ENCODE results near the gene FAM83G. TPM values are rescaled to one million over a fixed set of nuclear protein-coding genes. Genes with fewer than 3 reads are reported as not detected.

The FAM83G gene
- total and polyA plus RNA-seq, 2 donors (not counting 3 experiments of a cell fraction or from before 2014, with no cell fraction given) = 7.0 to 10.9 TPM

DNA sequence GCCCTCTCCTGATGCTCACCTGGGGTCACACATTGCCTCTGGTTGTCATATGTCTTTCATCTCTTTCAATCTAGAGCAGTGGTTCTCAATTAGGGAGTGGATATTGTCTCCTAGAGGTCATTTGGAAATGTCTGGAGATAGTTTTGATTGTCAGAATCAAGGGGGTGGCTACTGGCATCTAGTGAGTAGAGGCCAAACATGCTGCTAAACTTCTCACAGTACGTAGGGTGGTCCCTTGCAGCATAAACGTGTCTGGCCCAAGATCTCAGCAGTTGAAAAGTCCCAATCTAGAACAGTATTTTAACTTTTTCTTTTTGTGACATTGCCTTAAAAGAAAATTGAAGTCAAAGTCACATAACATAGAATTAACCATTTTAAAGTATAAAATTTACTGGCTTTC lies 83.1 kb downstream of the FAM83G start:
- BruUV-seq (replicated peaks) = no TSS peak
- Histone ChIP-seq H2AFZ (ENCODE audit: low read depth, low read length) (no peak overlapping the region), H3K4me1 (ENCODE audit: control insufficient read depth, extremely low read depth, insufficient read depth, low read length) (peaks cover 15% of the 10 kb centered on the region), H3K27ac (ENCODE audit: insufficient read depth, low read depth, low read length) (no peak overlapping the region), H4K20me1 (replicated peaks; ENCODE audit: control insufficient read depth, extremely low read depth, insufficient read depth, low read length) (no peaks in the 10 kb centered on the region), H3K9me1 (replicated peaks; ENCODE audit: control insufficient read depth, extremely low read depth, insufficient read depth, low read length) (no peaks in the 10 kb centered on the region), H3K4me2 (ENCODE audit: insufficient read depth, low read length) (peak overlapping the region; percentile 23), H3K36me3 (ENCODE audit: control insufficient read depth in 2 of 2, extremely low read depth in 1 of 2, insufficient read depth in 2 of 2, low read length in 2 of 2) (no peaks in the 10 kb centered on the region), H3K9me3 (replicated peaks; ENCODE audit: control insufficient read depth, insufficient read depth, low read length) (no peaks in the 10 kb centered on the region), H3K79me2 (ENCODE audit: control insufficient read depth, insufficient read depth, low read length) (peaks cover 2% of the 10 kb centered on the region), H3K4me3 (replicated peaks in 1 of 3; ENCODE audit: insufficient read depth in 1 of 3, low read depth in 1 of 3, low read length in 3 of 3) (no peak overlapping the region), H3K9ac (replicated peaks; ENCODE audit: extremely low read depth, insufficient read depth, low read length) (no peak overlapping the region), H3K27me3 (ENCODE audit: control insufficient read depth in 2 of 2, insufficient read depth in 2 of 2, low read length in 2 of 2) (no peaks in the 10 kb centered on the region)
- CTCF ChIA-PET = no interaction called here
- DNase-seq (ENCODE audit: low read depth, low spot score) (no peak), FAIRE-seq (no peak)
- dilution Hi-C loops (cut with MboI; ENCODE audit: extremely low pct_ligation_motif_present, low sequenced_read_pairs) (no loop called here), intact Hi-C loops (cut with micrococcal nuclease) (no loop called here)
- POLR2A ChIA-PET = no interaction called here
- TF ChIP-seq MYC (IDR thresholded peaks at IDR 0.05; ENCODE audit: low read depth, low read length) = no peak
- TF ChIP-seq GATA2 (IDR thresholded peaks at IDR 0.05; ENCODE audit: insufficient read depth, insufficient read length, low read depth, low read length) = no peak
- no peak for TF ChIP-seq POLR2A (IDR thresholded peaks at IDR 0.05; ENCODE audit: low read depth, low read length)
- no peak for TF ChIP-seq JUN (IDR thresholded peaks at IDR 0.05; ENCODE audit: borderline replicate concordance, insufficient read depth, insufficient read length, low read depth)
- no peak for TF ChIP-seq EZH2 (IDR thresholded peaks at IDR 0.05; ENCODE audit: borderline replicate concordance, low read depth, low read length, severe bottlenecking)
- no peak for TF ChIP-seq POLR2AphosphoS5 (IDR thresholded peaks at IDR 0.05; ENCODE audit: insufficient read depth, low read depth, low read length)
- TF ChIP-seq FOS (IDR thresholded peaks at IDR 0.05; ENCODE audit: borderline replicate concordance, insufficient read depth, low read length) = no peak
- TF ChIP-seq, protein P1, sequence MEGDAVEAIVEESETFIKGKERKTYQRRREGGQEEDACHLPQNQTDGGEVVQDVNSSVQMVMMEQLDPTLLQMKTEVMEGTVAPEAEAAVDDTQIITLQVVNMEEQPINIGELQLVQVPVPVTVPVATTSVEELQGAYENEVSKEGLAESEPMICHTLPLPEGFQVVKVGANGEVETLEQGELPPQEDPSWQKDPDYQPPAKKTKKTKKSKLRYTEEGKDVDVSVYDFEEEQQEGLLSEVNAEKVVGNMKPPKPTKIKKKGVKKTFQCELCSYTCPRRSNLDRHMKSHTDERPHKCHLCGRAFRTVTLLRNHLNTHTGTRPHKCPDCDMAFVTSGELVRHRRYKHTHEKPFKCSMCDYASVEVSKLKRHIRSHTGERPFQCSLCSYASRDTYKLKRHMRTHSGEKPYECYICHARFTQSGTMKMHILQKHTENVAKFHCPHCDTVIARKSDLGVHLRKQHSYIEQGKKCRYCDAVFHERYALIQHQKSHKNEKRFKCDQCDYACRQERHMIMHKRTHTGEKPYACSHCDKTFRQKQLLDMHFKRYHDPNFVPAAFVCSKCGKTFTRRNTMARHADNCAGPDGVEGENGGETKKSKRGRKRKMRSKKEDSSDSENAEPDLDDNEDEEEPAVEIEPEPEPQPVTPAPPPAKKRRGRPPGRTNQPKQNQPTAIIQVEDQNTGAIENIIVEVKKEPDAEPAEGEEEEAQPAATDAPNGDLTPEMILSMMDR (IDR thresholded peaks at IDR 0.05; ENCODE audit: extremely low read depth in 1 of 2, insufficient read depth in 1 of 2, low read depth in 1 of 2, low read length in 2 of 2) = no peak
- TF ChIP-seq, protein P2, sequence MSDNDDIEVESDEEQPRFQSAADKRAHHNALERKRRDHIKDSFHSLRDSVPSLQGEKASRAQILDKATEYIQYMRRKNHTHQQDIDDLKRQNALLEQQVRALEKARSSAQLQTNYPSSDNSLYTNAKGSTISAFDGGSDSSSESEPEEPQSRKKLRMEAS (IDR thresholded peaks at IDR 0.05; ENCODE audit: insufficient read depth, insufficient read length) = no peak

All from endothelial cell of umbilical vein (primary cell).